Astrocyte (in vitro differentiated cells and primary cell): ENCODE data around the gene SNAPC3. TPM values are rescaled to one million over a fixed set of nuclear protein-coding genes. Genes with fewer than 3 reads are reported as not detected.

ENCODE experiments used
- DNase-seq: peaks from one replicate; pipeline ENCODE4 v3.0.0-alpha.2; 2010; ENCODE audit warnings: low read depth
- FAIRE-seq: peaks from 2 replicates; lab custom pipeline; 2011; peaks lifted over from hg19 to GRCh38; lab: Jason Lieb, UNC
- H2AFZ ChIP-seq: 2 replicates; pipeline ENCODE4 v1.6.0; 2012; ENCODE audit warnings: low read depth, low read length, inconsistent platforms
- H3K27ac ChIP-seq: 2 replicates; pipeline ENCODE4 v1.5.1; 2011; ENCODE audit warnings: low read depth, low read length, inconsistent platforms
- H3K27me3 ChIP-seq: 2 replicates; pipeline ENCODE4 v1.6.0; 2011; ENCODE audit warnings: low read length, inconsistent platforms; ENCODE audit not compliant: insufficient read depth
- H3K36me3 ChIP-seq: 2 replicates; pipeline ENCODE4 v1.5.1; 2011; ENCODE audit warnings: low read length, inconsistent platforms; ENCODE audit not compliant: insufficient read depth
- H3K4me1 ChIP-seq: 2 replicates; pipeline ENCODE4 v1.5.1; 2011; ENCODE audit warnings: low read length, inconsistent platforms; ENCODE audit not compliant: insufficient read depth
- H3K4me2 ChIP-seq: 2 replicates; pipeline ENCODE4 v1.6.0; 2012; ENCODE audit warnings: low read length, inconsistent platforms
- H3K4me3 ChIP-seq: 2 replicates; pipeline ENCODE4 v1.5.1; 2011; ENCODE audit warnings: low read depth, mild to moderate bottlenecking, low read length, inconsistent platforms; ENCODE audit not compliant: insufficient read depth
- H3K79me2 ChIP-seq: 2 replicates; pipeline ENCODE4 v1.6.0; 2012; ENCODE audit warnings: mild to moderate bottlenecking, low read length, inconsistent platforms; ENCODE audit not compliant: insufficient read depth
- H3K9ac ChIP-seq: 2 replicates; pipeline ENCODE4 v1.6.0; 2012; ENCODE audit warnings: mild to moderate bottlenecking, low read length, inconsistent platforms
- H3K9me3 ChIP-seq: 2 replicates; pipeline ENCODE4 v1.5.1; 2012; ENCODE audit warnings: low read depth, mild to moderate bottlenecking, low read length, inconsistent platforms; ENCODE audit not compliant: insufficient read depth
- H4K20me1 ChIP-seq: 2 replicates; pipeline ENCODE4 v1.6.0; 2012; ENCODE audit warnings: low read length, inconsistent platforms; ENCODE audit not compliant: insufficient read depth
- H3K27ac Mint-ChIP-seq: one replicate; pipeline ENCODE4 v1.8.0; 2021; ENCODE audit warnings: mild to moderate bottlenecking, mixed read lengths; ENCODE audit not compliant: unreplicated experiment
- H3K27me3 Mint-ChIP-seq: one replicate; pipeline ENCODE4 v1.8.0; 2021; ENCODE audit warnings: low read depth, mixed read lengths; ENCODE audit not compliant: unreplicated experiment
- H3K36me3 Mint-ChIP-seq: one replicate; pipeline ENCODE4 v1.8.0; 2021; ENCODE audit warnings: low read depth, mixed read lengths; ENCODE audit not compliant: unreplicated experiment
- H3K4me1 Mint-ChIP-seq: one replicate; pipeline ENCODE4 v1.8.0; 2021; ENCODE audit warnings: low read depth, mixed read lengths; ENCODE audit not compliant: unreplicated experiment
- H3K4me3 Mint-ChIP-seq: one replicate; pipeline ENCODE4 v1.8.0; 2021; ENCODE audit warnings: mild to moderate bottlenecking, moderate library complexity, mixed read lengths; ENCODE audit not compliant: unreplicated experiment
- H3K9me3 Mint-ChIP-seq: one replicate; pipeline ENCODE4 v1.8.0; 2021; ENCODE audit warnings: mild to moderate bottlenecking, mixed read lengths; ENCODE audit not compliant: unreplicated experiment
- EZH2 ChIP-seq: IDR thresholded peaks from 2 replicates; pipeline ENCODE4 v1.6.1; 2012; ENCODE audit warnings: mild to moderate bottlenecking, low read length, inconsistent platforms; ENCODE audit not compliant: insufficient read depth
- total RNA-seq: library from RNA; stranded (reverse); gene quantifications from 2 replicates; pipeline ENCODE4 v1.2.1, GENCODE V29; 2021
- TF ChIP-seq, protein P1 (sequence below): IDR thresholded peaks from 2 replicates; pipeline ENCODE4 v1.5.1; 2011; ENCODE audit warnings: low read depth, mild to moderate bottlenecking, inconsistent platforms, low read length, moderate library complexity; ENCODE audit not compliant: insufficient read depth

SNAPC3 gene
- total RNA-seq, 1 donor from 2014 or later = 40.3 TPM

DNA sequence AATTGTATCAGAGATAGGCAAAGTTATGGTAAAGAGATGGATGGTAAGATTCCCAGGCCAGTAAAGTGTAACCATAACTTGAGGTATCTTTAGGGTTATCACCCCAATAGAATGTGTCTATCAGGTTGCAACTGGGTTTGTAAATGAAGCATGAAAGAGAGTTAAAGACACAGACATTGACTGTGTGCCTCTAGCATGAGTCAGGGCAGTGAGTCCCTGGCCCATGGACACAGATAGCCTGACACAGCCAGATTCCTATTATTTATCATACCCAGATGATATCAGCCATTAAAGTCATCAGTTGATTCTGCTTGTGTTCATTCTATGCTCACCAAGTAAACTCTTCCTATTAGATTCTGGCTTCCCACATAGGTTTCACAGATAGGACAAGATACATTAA lies 33.5 kb upstream of the SNAPC3 start:
- no peaks in the 10 kb centered on the region for H3K27me3 ChIP-seq
- no peaks in the 10 kb centered on the region for H3K27me3 Mint-ChIP-seq
- no peaks in the 10 kb centered on the region for H3K4me1 ChIP-seq
- H3K4me3 Mint-ChIP-seq = no peak overlapping the region
- no peak overlapping the region for H3K27ac Mint-ChIP-seq
- DNase-seq (no peak), FAIRE-seq (no peak)
- H3K36me3 Mint-ChIP-seq = no peaks in the 10 kb centered on the region
- peaks cover 2% of the 10 kb centered on the region for H3K9me3 Mint-ChIP-seq
- no peak overlapping the region for H3K27ac ChIP-seq
- TF ChIP-seq, protein P1, sequence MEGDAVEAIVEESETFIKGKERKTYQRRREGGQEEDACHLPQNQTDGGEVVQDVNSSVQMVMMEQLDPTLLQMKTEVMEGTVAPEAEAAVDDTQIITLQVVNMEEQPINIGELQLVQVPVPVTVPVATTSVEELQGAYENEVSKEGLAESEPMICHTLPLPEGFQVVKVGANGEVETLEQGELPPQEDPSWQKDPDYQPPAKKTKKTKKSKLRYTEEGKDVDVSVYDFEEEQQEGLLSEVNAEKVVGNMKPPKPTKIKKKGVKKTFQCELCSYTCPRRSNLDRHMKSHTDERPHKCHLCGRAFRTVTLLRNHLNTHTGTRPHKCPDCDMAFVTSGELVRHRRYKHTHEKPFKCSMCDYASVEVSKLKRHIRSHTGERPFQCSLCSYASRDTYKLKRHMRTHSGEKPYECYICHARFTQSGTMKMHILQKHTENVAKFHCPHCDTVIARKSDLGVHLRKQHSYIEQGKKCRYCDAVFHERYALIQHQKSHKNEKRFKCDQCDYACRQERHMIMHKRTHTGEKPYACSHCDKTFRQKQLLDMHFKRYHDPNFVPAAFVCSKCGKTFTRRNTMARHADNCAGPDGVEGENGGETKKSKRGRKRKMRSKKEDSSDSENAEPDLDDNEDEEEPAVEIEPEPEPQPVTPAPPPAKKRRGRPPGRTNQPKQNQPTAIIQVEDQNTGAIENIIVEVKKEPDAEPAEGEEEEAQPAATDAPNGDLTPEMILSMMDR = no peak
- TF ChIP-seq EZH2 = no peak
- H4K20me1 ChIP-seq = no peaks in the 10 kb centered on the region
- H3K4me1 Mint-ChIP-seq = peaks cover 4% of the 10 kb centered on the region
- no peaks in the 10 kb centered on the region for H3K79me2 ChIP-seq
- H3K36me3 ChIP-seq = no peaks in the 10 kb centered on the region
- H3K9ac ChIP-seq = no peak overlapping the region
- H3K4me2 ChIP-seq = no peak overlapping the region
- H3K4me3 ChIP-seq = no peak overlapping the region
- no peak overlapping the region for H2AFZ ChIP-seq
- H3K9me3 ChIP-seq = no peaks in the 10 kb centered on the region

DNA sequence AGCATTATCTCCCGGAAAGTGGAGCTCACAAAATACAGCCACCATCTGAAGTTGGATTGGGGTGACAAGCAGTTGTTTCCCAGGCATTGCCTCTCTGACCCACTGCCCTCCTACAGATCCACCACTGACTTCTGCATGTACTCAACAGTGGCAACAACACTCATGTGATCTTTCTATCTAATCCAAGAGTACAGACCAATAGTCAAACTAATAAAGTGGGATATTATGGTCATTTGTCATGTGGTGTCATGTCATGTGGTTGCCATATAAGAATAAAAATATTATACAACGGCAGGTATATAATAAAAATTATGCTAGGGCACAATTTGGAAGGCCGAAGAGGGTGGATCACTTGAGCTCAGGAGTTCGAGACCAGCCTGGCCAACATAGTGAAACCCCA lies 33.0 kb upstream of the SNAPC3 start:
- H3K9me3 Mint-ChIP-seq = peaks cover 2% of the 10 kb centered on the region
- no peak for TF ChIP-seq EZH2
- TF ChIP-seq, protein P1 = no peak
- H3K9me3 ChIP-seq = no peaks in the 10 kb centered on the region
- H3K4me2 ChIP-seq = no peak overlapping the region
- H3K4me3 ChIP-seq = no peak overlapping the region
- no peak overlapping the region for H3K4me3 Mint-ChIP-seq
- no peaks in the 10 kb centered on the region for H3K4me1 ChIP-seq
- no peak overlapping the region for H3K9ac ChIP-seq
- no peaks in the 10 kb centered on the region for H4K20me1 ChIP-seq
- H3K36me3 Mint-ChIP-seq = no peaks in the 10 kb centered on the region
- no peaks in the 10 kb centered on the region for H3K79me2 ChIP-seq
- H3K27me3 ChIP-seq = no peaks in the 10 kb centered on the region
- H2AFZ ChIP-seq = no peak overlapping the region
- no peaks in the 10 kb centered on the region for H3K36me3 ChIP-seq
- peaks cover 4% of the 10 kb centered on the region for H3K4me1 Mint-ChIP-seq
- FAIRE-seq (no peak), DNase-seq (no peak)
- no peaks in the 10 kb centered on the region for H3K27me3 Mint-ChIP-seq
- H3K27ac ChIP-seq = no peak overlapping the region
- no peak overlapping the region for H3K27ac Mint-ChIP-seq

DNA sequence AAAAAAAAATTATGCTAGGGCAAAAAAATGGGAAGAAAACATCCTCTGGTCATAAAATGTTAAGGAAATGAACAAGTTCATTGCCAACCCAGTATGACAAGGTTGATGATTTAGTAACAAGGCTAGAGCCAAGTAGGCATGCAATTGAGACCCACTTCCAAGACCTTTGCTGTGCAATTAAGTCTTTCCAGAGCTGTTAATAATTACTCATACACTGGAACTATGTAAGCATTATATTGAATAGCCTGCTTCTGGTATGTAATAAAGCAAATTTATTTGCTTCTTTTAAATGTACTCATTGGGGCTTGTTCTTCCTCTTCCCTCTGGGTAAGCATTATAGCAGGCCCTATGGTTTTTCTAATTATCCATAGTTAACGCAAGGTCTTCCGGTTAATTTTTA lies 32.5 kb upstream of the SNAPC3 start:
- no peak overlapping the region for H3K27ac Mint-ChIP-seq
- no peak for TF ChIP-seq EZH2
- TF ChIP-seq, protein P1 = no peak
- no peaks in the 10 kb centered on the region for H3K27me3 ChIP-seq
- H3K4me2 ChIP-seq = no peak overlapping the region
- no peaks in the 10 kb centered on the region for H3K79me2 ChIP-seq
- FAIRE-seq (no peak), DNase-seq (no peak)
- H2AFZ ChIP-seq = no peak overlapping the region
- H3K4me1 Mint-ChIP-seq = peaks cover 4% of the 10 kb centered on the region
- no peak overlapping the region for H3K27ac ChIP-seq
- no peak overlapping the region for H3K9ac ChIP-seq
- H3K9me3 ChIP-seq = no peaks in the 10 kb centered on the region
- H3K36me3 ChIP-seq = no peaks in the 10 kb centered on the region
- no peaks in the 10 kb centered on the region for H4K20me1 ChIP-seq
- H3K9me3 Mint-ChIP-seq = peaks cover 2% of the 10 kb centered on the region
- H3K36me3 Mint-ChIP-seq = no peaks in the 10 kb centered on the region
- no peak overlapping the region for H3K4me3 ChIP-seq
- no peaks in the 10 kb centered on the region for H3K27me3 Mint-ChIP-seq
- H3K4me1 ChIP-seq = no peaks in the 10 kb centered on the region
- no peak overlapping the region for H3K4me3 Mint-ChIP-seq
